Prostate gland (tissue), 2 donors: ENCODE data around the gene GRID1. TPM values are rescaled to one million over a fixed set of nuclear protein-coding genes. Genes with fewer than 3 reads are reported as not detected.

Experiments
- DNase-seq: peaks from one replicate; pipeline ENCODE4 v3.0.0-alpha.2; 2019; ENCODE audit warnings: low spot score
- H3K27ac ChIP-seq, 2 donors: fragments of 200-600 bp; sonication (generic); 2 replicates each; pipeline ENCODE4 v1.5.1; 2017 to 2019
- H3K27me3 ChIP-seq: fragments of 200-600 bp; sonication (generic); replicated peaks from 2 replicates; pipeline ENCODE4 v1.5.1; 2019; ENCODE audit not compliant: insufficient read depth
- H3K36me3 ChIP-seq, 2 donors: fragments of 200-600 bp; sonication (generic); 1 replicate in 1 of 2; 2 replicates in 1 of 2; pipeline versions ENCODE4 v1.5.1 to v1.8.1; 2017 to 2019
- H3K4me1 ChIP-seq: fragments of 200-600 bp; sonication (generic); replicated peaks from 2 replicates; pipeline ENCODE4 v1.5.1; 2019
- H3K4me3 ChIP-seq, 2 donors: fragments of 200-600 bp; sonication (generic); 2 replicates each; pipeline ENCODE4 v1.5.1; 2017 to 2019
- H3K9me3 ChIP-seq: fragments of 200-600 bp; sonication (generic); 2 replicates; pipeline ENCODE4 v1.5.1; 2017
- CTCF ChIP-seq, 4 experiments: fragments of 200-600 bp in 2 of 4; fragments of 450-650 bp in 2 of 4; sonication (generic) in 2 of 4; IDR thresholded peaks; 1 replicate in 3 of 4; 2 replicates in 1 of 4; pipeline ENCODE4 v1.5.1; 2016 to 2019; ENCODE audit warnings: antibody characterized with exemption in 4 of 4, mild to moderate bottlenecking in 2 of 4, moderate library complexity in 2 of 4
- POLR2A ChIP-seq: fragments of 450-650 bp; IDR thresholded peaks from one replicate; pipeline ENCODE4 v1.6.1; 2016; ENCODE audit warnings: antibody characterized with exemption, mild to moderate bottlenecking
- POLR2AphosphoS5 ChIP-seq: sonication (generic); formaldehyde crosslinking; IDR thresholded peaks from one replicate; pipeline ENCODE4 v1.6.1; 2017; ENCODE audit warnings: antibody characterized with exemption
- WGBS: methylation state at CpG from one replicate; pipeline ENCODE4 v1.1.5; 2018; 5-methylcytosine and 5-hydroxymethylcytosine counted together
- intact Hi-C: fragments of 100-400 bp; cut with DNase I; formaldehyde crosslinking; loops from one replicate; pipeline ENCODE4 v1.14.2; 2022
- total RNA-seq, 2 donors: library from RNA; depleted of rRNA; stranded (reverse); fragments of >200 nt; gene quantifications; one replicate each; pipeline ENCODE4 v1.1.0, GENCODE V29; 2016

GRID1 gene
- total RNA-seq, 2 donors from 2014 or later, result 1.0 to 10.0 TPM

GRCh38 chr10:86293396-86293791 is 73.2 kb downstream of the GRID1 start:
- no peaks in the 10 kb centered on the region for H3K36me3 ChIP-seq
- intact Hi-C loops, result no loop called here
- DNase-seq, result no peak
- no peak overlapping the region for H3K27ac ChIP-seq
- TF ChIP-seq CTCF (IDR thresholded peaks at IDR 0.05), result no peak
- TF ChIP-seq POLR2AphosphoS5, result no peak
- TF ChIP-seq POLR2A, result no peak
- H3K4me3 ChIP-seq, result no peak overlapping the region
- H3K27me3 ChIP-seq, result no peaks in the 10 kb centered on the region
- no peaks in the 10 kb centered on the region for H3K9me3 ChIP-seq
- 48% methylated on average over 2 of the region's 2 CpGs for WGBS
- H3K4me1 ChIP-seq, result no peaks in the 10 kb centered on the region

GRCh38 chr10:86292462-86293395 is 73.9 kb downstream of the GRID1 start:
- H3K4me3 ChIP-seq, result no peak overlapping the region
- TF ChIP-seq POLR2AphosphoS5 (no peak), CTCF (IDR thresholded peaks at IDR 0.05) (no peak), POLR2A (no peak)
- intact Hi-C loops, result no loop called here
- H3K27me3 ChIP-seq, result no peaks in the 10 kb centered on the region
- no peaks in the 10 kb centered on the region for H3K4me1 ChIP-seq
- no peaks in the 10 kb centered on the region for H3K9me3 ChIP-seq
- H3K27ac ChIP-seq, result no peak overlapping the region
- H3K36me3 ChIP-seq, result no peaks in the 10 kb centered on the region
- 72% methylated on average over 12 of the region's 13 CpGs for WGBS
- DNase-seq, result no peak

- no peak for DNase-seq
- Histone ChIP-seq H3K36me3 (no peaks in the 10 kb centered on the region), H3K9me3 (no peaks in the 10 kb centered on the region), H3K27me3 (no peaks in the 10 kb centered on the region), H3K27ac (no peak overlapping the region), H3K4me3 (no peak overlapping the region), H3K4me1 (no peaks in the 10 kb centered on the region)
- intact Hi-C loops, result no loop called here
- TF ChIP-seq POLR2A (no peak), POLR2AphosphoS5 (no peak), CTCF (IDR thresholded peaks at IDR 0.05) (no peak)
- 67% methylated on average over 12 of the region's 12 CpGs for WGBS
Measured at GRCh38 chr10:86291616-86292340, 74.8 kb downstream of the GRID1 start.

GRCh38 chr10:86290933-86291615 is 75.5 kb downstream of the GRID1 start:
- no peaks in the 10 kb centered on the region for H3K4me1 ChIP-seq
- H3K36me3 ChIP-seq, result no peaks in the 10 kb centered on the region
- intact Hi-C loops, result no loop called here
- no peak for DNase-seq
- H3K27me3 ChIP-seq, result no peaks in the 10 kb centered on the region
- TF ChIP-seq CTCF (IDR thresholded peaks at IDR 0.05) (no peak), POLR2A (no peak), POLR2AphosphoS5 (no peak)
- 84% methylated on average over 9 of the region's 9 CpGs for WGBS
- H3K27ac ChIP-seq, result no peak overlapping the region
- H3K9me3 ChIP-seq, result no peaks in the 10 kb centered on the region
- no peak overlapping the region for H3K4me3 ChIP-seq
